H9 (cell line): Measurements from ENCODE around the gene MTSS2. TPM values are rescaled to one million over a fixed set of nuclear protein-coding genes. Genes with fewer than 3 reads are reported as not detected.

Experiments
- DNase-seq: peaks from one replicate; pipeline ENCODE4 v3.0.0-alpha.2; 2017
- H2AFZ ChIP-seq: one replicate; pipeline ENCODE4 v1.6.1; 2013; ENCODE audit warnings: mild to moderate bottlenecking, low read length, control low read depth, moderate library complexity
- H2AK5ac ChIP-seq: 2 replicates; pipeline ENCODE4 v1.6.1; 2013; ENCODE audit warnings: low read length, control low read depth, mixed read lengths; ENCODE audit not compliant: insufficient read length
- H2BK120ac ChIP-seq: one replicate; pipeline ENCODE4 v1.6.1; 2013; ENCODE audit warnings: low read depth, mild to moderate bottlenecking, low read length, control low read depth, inconsistent platforms; ENCODE audit not compliant: poor library complexity, severe bottlenecking
- H2BK12ac ChIP-seq: 2 replicates; pipeline ENCODE4 v1.6.1; 2013; ENCODE audit warnings: low read length, control low read depth, mixed read lengths, low read depth; ENCODE audit not compliant: insufficient read length
- H2BK15ac ChIP-seq: 2 replicates; pipeline ENCODE4 v1.6.1; 2013; ENCODE audit warnings: low read depth, low read length, control low read depth
- H2BK20ac ChIP-seq: one replicate; pipeline ENCODE4 v1.6.1; 2013; ENCODE audit warnings: low read depth, mild to moderate bottlenecking, low read length, control low read depth, inconsistent platforms; ENCODE audit not compliant: poor library complexity, severe bottlenecking
- H2BK5ac ChIP-seq: 2 replicates; pipeline ENCODE4 v1.6.1; 2013; ENCODE audit warnings: low read length, control low read depth, mixed read lengths; ENCODE audit not compliant: insufficient read length
- H3K14ac ChIP-seq: 2 replicates; pipeline ENCODE4 v1.6.1; 2013; ENCODE audit warnings: low read length, control low read depth; ENCODE audit not compliant: insufficient read depth
- H3K18ac ChIP-seq: 2 replicates; pipeline ENCODE4 v1.6.1; 2013; ENCODE audit warnings: low read depth, mild to moderate bottlenecking, mixed read lengths, low read length, control low read depth; ENCODE audit not compliant: insufficient read length
- H3K23ac ChIP-seq: 2 replicates; pipeline ENCODE4 v1.6.1; 2013; ENCODE audit warnings: low read length, control low read depth, mixed read lengths, low read depth; ENCODE audit not compliant: insufficient read length
- H3K23me2 ChIP-seq: 2 replicates; pipeline ENCODE4 v1.6.1; 2013; ENCODE audit warnings: low read depth, mild to moderate bottlenecking, mixed read lengths, low read length, control low read depth; ENCODE audit not compliant: insufficient read length, poor library complexity, severe bottlenecking
- H3K27ac ChIP-seq: 2 replicates; pipeline ENCODE4 v1.5.1; 2013; ENCODE audit warnings: low read length, control low read depth, mixed read lengths, low read depth; ENCODE audit not compliant: insufficient read length
- H3K27me3 ChIP-seq: 2 replicates; pipeline ENCODE4 v1.6.1; 2013; ENCODE audit warnings: low read length, control low read depth, inconsistent platforms; ENCODE audit not compliant: insufficient read depth
- H3K4ac ChIP-seq: 2 replicates; pipeline ENCODE4 v1.6.1; 2013; ENCODE audit warnings: low read depth, mild to moderate bottlenecking, control low read depth, inconsistent platforms, low read length, moderate library complexity
- H3K4me1 ChIP-seq: 2 replicates; pipeline ENCODE4 v1.6.1; 2013; ENCODE audit warnings: low read length, control low read depth, inconsistent platforms; ENCODE audit not compliant: insufficient read depth
- H3K4me2 ChIP-seq: 2 replicates; pipeline ENCODE4 v1.6.1; 2013; ENCODE audit warnings: low read length, control low read depth, mixed read lengths; ENCODE audit not compliant: insufficient read length, insufficient read depth
- H3K56ac ChIP-seq: 2 replicates; pipeline ENCODE4 v1.6.1; 2013; ENCODE audit warnings: low read depth, mild to moderate bottlenecking, mixed read lengths, low read length, control low read depth; ENCODE audit not compliant: insufficient read length
- H3K79me1 ChIP-seq: 2 replicates; pipeline ENCODE4 v1.6.1; 2013; ENCODE audit warnings: low read depth, mild to moderate bottlenecking, moderate library complexity, low read length, control low read depth, inconsistent platforms; ENCODE audit not compliant: insufficient read depth, poor library complexity, severe bottlenecking
- H3K79me2 ChIP-seq: 2 replicates; pipeline ENCODE4 v1.6.1; 2013; ENCODE audit warnings: low read length, control low read depth, inconsistent platforms; ENCODE audit not compliant: insufficient read depth
- H3K9ac ChIP-seq: 2 replicates; pipeline ENCODE4 v1.6.1; 2013; ENCODE audit warnings: low read length, control low read depth, mixed read lengths; ENCODE audit not compliant: insufficient read length; ENCODE audit errors: extremely low read depth
- H3K9me3 ChIP-seq: one replicate; pipeline ENCODE4 v1.6.1; 2013; ENCODE audit warnings: low read depth, low read length, inconsistent platforms; ENCODE audit not compliant: control insufficient read depth
- H3T11ph ChIP-seq: one replicate; pipeline ENCODE4 v1.6.1; 2013; ENCODE audit warnings: mild to moderate bottlenecking, low read length, control low read depth, inconsistent platforms
- H4K20me1 ChIP-seq: one replicate; pipeline ENCODE4 v1.6.1; 2013; ENCODE audit not compliant: control insufficient read depth, insufficient read length, insufficient read depth
- H4K5ac ChIP-seq: 2 replicates; pipeline ENCODE4 v1.6.1; 2013; ENCODE audit warnings: low read depth, mild to moderate bottlenecking, mixed read lengths, low read length, control low read depth; ENCODE audit not compliant: insufficient read length
- H4K8ac ChIP-seq: replicated peaks from 2 replicates; pipeline ENCODE4 v1.6.1; 2013; ENCODE audit warnings: low read length, control low read depth, mixed read lengths, low read depth; ENCODE audit not compliant: insufficient read length
- H4K91ac ChIP-seq: 2 replicates; pipeline ENCODE4 v1.6.1; 2013; ENCODE audit warnings: low read depth, mild to moderate bottlenecking, moderate library complexity, mixed read lengths, low read length, control low read depth; ENCODE audit not compliant: insufficient read length
- H3K27ac Mint-ChIP-seq, 3 experiments: 2 replicates in 2 of 3; 3 replicates in 1 of 3; pipeline ENCODE4 v1.8.0; 2020 to 2021; ENCODE audit warnings: mixed read lengths in 3 of 3, mild to moderate bottlenecking in 1 of 3, moderate library complexity in 1 of 3
- H3K27me3 Mint-ChIP-seq: 2 replicates; pipeline ENCODE4 v1.8.0; 2021; ENCODE audit warnings: low read depth, mild to moderate bottlenecking, moderate library complexity, mixed read lengths
- H3K36me3 Mint-ChIP-seq, 3 experiments: 2 replicates in 2 of 3; 3 replicates in 1 of 3; pipeline ENCODE4 v1.8.0; 2020 to 2021; ENCODE audit warnings: low read depth in 3 of 3, mixed read lengths in 3 of 3; ENCODE audit not compliant: insufficient read depth in 1 of 3
- H3K4me1 Mint-ChIP-seq, 2 experiments: 2 replicates each; pipeline ENCODE4 v1.8.0; 2020; ENCODE audit warnings: mixed read lengths in 2 of 2
- H3K4me3 Mint-ChIP-seq, 2 experiments: 2 replicates in 1 of 2; 3 replicates in 1 of 2; pipeline ENCODE4 v1.8.0; 2020 to 2021; ENCODE audit warnings: mild to moderate bottlenecking in 2 of 2, mixed read lengths in 2 of 2, moderate library complexity in 1 of 2
- H3K9me3 Mint-ChIP-seq, 2 experiments: 2 replicates in 1 of 2; 3 replicates in 1 of 2; pipeline ENCODE4 v1.8.0; 2020; ENCODE audit warnings: mild to moderate bottlenecking in 2 of 2, mixed read lengths in 2 of 2, moderate library complexity in 1 of 2
- CTCF ChIP-seq: fragments of 200-600 bp; sonication (generic); conservative IDR thresholded peaks from 3 replicates; pipeline ENCODE4 v1.8.0; 2021; ENCODE audit warnings: antibody characterized with exemption, mild to moderate bottlenecking
- WGBS: extraction: QIAGEN DNeasy Blood & Tissue Kit; methylation state at CpG from one replicate; pipeline ENCODE4 v1.1.7; 2013; ENCODE audit warnings: missing lambda C conversion rate, low lambda C conversion rate, mixed read lengths; ENCODE audit not compliant: insufficient read length; ENCODE audit errors: extremely low coverage; 5-methylcytosine and 5-hydroxymethylcytosine counted together
- total RNA-seq: library from RNA; stranded (reverse); gene quantifications from 2 replicates; pipeline ENCODE4 v1.2.1, GENCODE V29; 2021

Gene MTSS2
- total RNA-seq, 1 experiment from 2014 or later, result 41.0 TPM

- no peak for TF ChIP-seq CTCF
- Histone ChIP-seq H3K4me1 (no peaks in the 10 kb centered on the region), H2BK5ac (no peak overlapping the region), H3K79me1 (no peaks in the 10 kb centered on the region), H3K14ac (no peak overlapping the region), H3K79me2 (no peaks in the 10 kb centered on the region), H4K5ac (no peak overlapping the region), H3K27ac (no peak overlapping the region), H2BK20ac (no peak overlapping the region), H4K20me1 (no peaks in the 10 kb centered on the region), H3K56ac (no peak overlapping the region), H3K4me2 (no peak overlapping the region), H3K9me3 (no peaks in the 10 kb centered on the region), H2BK15ac (no peak overlapping the region), H2AFZ (no peak overlapping the region), H4K8ac (no peak overlapping the region), H2BK120ac (no peak overlapping the region), H2BK12ac (no peak overlapping the region), H4K91ac (no peak overlapping the region), H3K23ac (no peak overlapping the region), H3K4ac (no peak overlapping the region), H3K18ac (no peak overlapping the region), H3K27me3 (no peaks in the 10 kb centered on the region), H3K23me2 (no peaks in the 10 kb centered on the region), H3K9ac (no peak overlapping the region), H3T11ph (no peak overlapping the region), H2AK5ac (no peak overlapping the region)
- Mint-ChIP-seq H3K9me3 (no peaks in the 10 kb centered on the region), H3K4me1 (peaks cover 4 to 18% of the 10 kb centered on the region in 2 experiments; a peak in 3 of 4 replicates), H3K27me3 (no peaks in the 10 kb centered on the region), H3K27ac (no peak overlapping the region), H3K36me3 (peaks cover 4 to 31% (median 20%) of the 10 kb centered on the region in 3 experiments), H3K4me3 (no peak overlapping the region)
- no peak for DNase-seq
- no CpG with 5 or more reads among the region's 9 CpGs for WGBS
Observed at GRCh38 chr16:70728150-70728549, 42.3 kb upstream of the MTSS2 start.
